Mucosa of stomach (tissue), 1 donor: ENCODE measurements around the gene TOM1L1.

ENCODE experiments used
- H3K27me3 ChIP-seq: one replicate; pipeline ENCODE4 v1.7.0; 2013; ENCODE audit warnings: mild to moderate bottlenecking, low read length; ENCODE audit not compliant: control insufficient read depth, insufficient read depth
- H3K36me3 ChIP-seq: one replicate; pipeline ENCODE4 v1.7.0; 2013; ENCODE audit warnings: low read length; ENCODE audit not compliant: control insufficient read depth, insufficient read depth
- H3K4me1 ChIP-seq: one replicate; pipeline ENCODE4 v1.7.0; 2013; ENCODE audit warnings: mild to moderate bottlenecking, low read length; ENCODE audit not compliant: control insufficient read depth, insufficient read depth
- H3K4me3 ChIP-seq: one replicate; pipeline ENCODE4 v1.7.0; 2013; ENCODE audit warnings: low read length
- H3K9ac ChIP-seq: one replicate; pipeline ENCODE4 v1.7.0; 2013; ENCODE audit warnings: mild to moderate bottlenecking, low read length, moderate library complexity
- H3K9me3 ChIP-seq: one replicate; pipeline ENCODE4 v1.7.0; 2013; ENCODE audit warnings: mild to moderate bottlenecking, low read length, moderate library complexity; ENCODE audit not compliant: control insufficient read depth
- donor health status: Pancreatic carcinoma.

Gene TOM1L1

GRCh38 chr17:54933921-54934320, 33.3 kb downstream of the TOM1L1 start:
- no peaks in the 10 kb centered on the region for H3K36me3 ChIP-seq
- no peak overlapping the region for H3K4me3 ChIP-seq
- H3K9ac ChIP-seq, result no peak overlapping the region
- H3K27me3 ChIP-seq, result no peaks in the 10 kb centered on the region
- no peaks in the 10 kb centered on the region for H3K4me1 ChIP-seq
- H3K9me3 ChIP-seq, result no peaks in the 10 kb centered on the region

GRCh38 chr17:54935471-54935870, 34.8 kb downstream of the TOM1L1 start:
- Histone ChIP-seq H3K27me3 (no peaks in the 10 kb centered on the region), H3K36me3 (no peaks in the 10 kb centered on the region), H3K4me1 (no peaks in the 10 kb centered on the region), H3K9me3 (no peaks in the 10 kb centered on the region), H3K9ac (no peak overlapping the region), H3K4me3 (no peak overlapping the region)

GRCh38 chr17:54937018-54937417, 36.4 kb downstream of the TOM1L1 start:
- Histone ChIP-seq H3K4me1 (no peaks in the 10 kb centered on the region), H3K9me3 (no peaks in the 10 kb centered on the region), H3K4me3 (no peak overlapping the region), H3K36me3 (no peaks in the 10 kb centered on the region), H3K27me3 (no peaks in the 10 kb centered on the region), H3K9ac (no peak overlapping the region)

DNA sequence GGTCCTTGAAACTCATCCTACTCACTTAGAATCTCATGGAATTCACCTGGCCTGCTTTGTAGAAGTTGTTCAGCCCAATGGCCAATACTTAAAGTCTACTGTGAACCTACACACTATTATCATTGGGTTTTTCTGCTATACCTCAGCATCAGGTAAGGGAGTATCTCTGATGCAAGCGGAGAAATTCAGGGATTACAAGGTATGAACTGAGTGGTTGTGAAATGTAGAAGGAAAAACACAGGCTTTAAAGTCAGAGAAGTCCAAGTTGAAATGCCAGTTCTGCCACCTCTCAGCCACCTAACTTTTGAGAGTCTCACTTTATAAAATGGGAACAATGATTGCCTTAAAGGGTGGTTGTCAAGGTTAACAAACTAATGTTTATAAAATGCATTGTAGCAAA, 36.8 kb downstream of the TOM1L1 start:
- Histone ChIP-seq H3K9me3 (no peaks in the 10 kb centered on the region), H3K4me1 (no peaks in the 10 kb centered on the region), H3K36me3 (no peaks in the 10 kb centered on the region), H3K4me3 (no peak overlapping the region), H3K27me3 (no peaks in the 10 kb centered on the region), H3K9ac (no peak overlapping the region)

GRCh38 chr17:54941285-54941684, 40.6 kb downstream of the TOM1L1 start:
- Histone ChIP-seq H3K4me1 (no peaks in the 10 kb centered on the region), H3K9ac (no peak overlapping the region), H3K4me3 (no peak overlapping the region), H3K9me3 (no peaks in the 10 kb centered on the region), H3K27me3 (no peaks in the 10 kb centered on the region), H3K36me3 (no peaks in the 10 kb centered on the region)

GRCh38 chr17:54944796-54945195, 44.1 kb downstream of the TOM1L1 start:
- no peaks in the 10 kb centered on the region for H3K27me3 ChIP-seq
- H3K4me1 ChIP-seq, result peaks cover 20% of the 10 kb centered on the region
- no peak overlapping the region for H3K4me3 ChIP-seq
- H3K9me3 ChIP-seq, result no peaks in the 10 kb centered on the region
- no peaks in the 10 kb centered on the region for H3K36me3 ChIP-seq
- no peak overlapping the region for H3K9ac ChIP-seq

DNA sequence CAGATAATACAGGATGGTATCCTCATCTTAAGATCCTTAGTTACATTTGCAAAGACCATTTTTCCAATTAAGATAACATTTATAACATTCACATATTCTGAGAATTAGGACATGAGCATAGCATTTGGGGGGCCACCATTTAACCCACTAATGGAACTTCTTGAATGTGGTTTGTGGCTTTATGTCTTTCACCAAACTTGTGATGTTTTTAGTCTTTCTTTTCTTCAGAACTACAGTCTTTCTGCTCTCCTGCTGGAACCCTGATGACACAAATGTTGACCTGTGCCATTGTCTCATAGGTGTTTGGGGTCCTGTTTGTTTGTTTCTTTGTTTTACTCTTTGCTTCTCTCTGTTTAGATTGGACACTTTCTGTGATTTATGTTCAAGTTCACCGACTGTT, 44.6 kb downstream of the TOM1L1 start:
- Histone ChIP-seq H3K36me3 (no peaks in the 10 kb centered on the region), H3K9me3 (no peaks in the 10 kb centered on the region), H3K4me3 (no peak overlapping the region), H3K4me1 (peaks cover 24% of the 10 kb centered on the region), H3K9ac (no peak overlapping the region), H3K27me3 (no peaks in the 10 kb centered on the region)

DNA sequence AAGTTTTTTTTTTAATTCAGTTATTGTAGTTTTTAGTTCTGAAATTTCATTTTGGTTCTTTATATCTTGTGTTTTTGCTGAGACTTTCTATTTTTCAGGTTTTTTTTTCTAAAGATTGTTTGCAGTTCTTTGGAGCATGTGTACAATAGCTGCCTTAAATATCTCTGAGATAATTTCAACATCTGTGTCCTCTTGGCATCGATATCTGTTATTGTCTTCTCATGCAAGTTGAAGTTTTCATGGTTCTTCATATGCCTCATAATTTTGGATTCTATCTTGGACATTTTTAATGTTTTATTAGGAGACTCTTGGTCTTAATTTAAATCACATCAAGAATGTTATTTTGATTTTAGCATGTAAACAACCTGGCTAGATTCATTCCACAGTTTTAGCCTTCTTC, 45.0 kb downstream of the TOM1L1 start:
- H3K27me3 ChIP-seq, result no peaks in the 10 kb centered on the region
- no peaks in the 10 kb centered on the region for H3K36me3 ChIP-seq
- H3K4me3 ChIP-seq, result no peak overlapping the region
- peaks cover 25% of the 10 kb centered on the region for H3K4me1 ChIP-seq
- H3K9ac ChIP-seq, result no peak overlapping the region
- no peaks in the 10 kb centered on the region for H3K9me3 ChIP-seq

- H3K9me3 ChIP-seq, result no peaks in the 10 kb centered on the region
- no peak overlapping the region for H3K9ac ChIP-seq
- H3K4me3 ChIP-seq, result no peak overlapping the region
- peaks cover 6% of the 10 kb centered on the region for H3K36me3 ChIP-seq
- H3K4me1 ChIP-seq, result peaks cover 25% of the 10 kb centered on the region
- no peaks in the 10 kb centered on the region for H3K27me3 ChIP-seq
Measured at GRCh38 chr17:54947396-54947795, 46.7 kb downstream of the TOM1L1 start.

- H3K27me3 ChIP-seq, result no peaks in the 10 kb centered on the region
- no peak overlapping the region for H3K4me3 ChIP-seq
- no peak overlapping the region for H3K9ac ChIP-seq
- peaks cover 6% of the 10 kb centered on the region for H3K36me3 ChIP-seq
- H3K4me1 ChIP-seq, result peaks cover 25% of the 10 kb centered on the region
- H3K9me3 ChIP-seq, result no peaks in the 10 kb centered on the region
Measured at GRCh38 chr17:54948380-54948779, 47.7 kb downstream of the TOM1L1 start.

DNA sequence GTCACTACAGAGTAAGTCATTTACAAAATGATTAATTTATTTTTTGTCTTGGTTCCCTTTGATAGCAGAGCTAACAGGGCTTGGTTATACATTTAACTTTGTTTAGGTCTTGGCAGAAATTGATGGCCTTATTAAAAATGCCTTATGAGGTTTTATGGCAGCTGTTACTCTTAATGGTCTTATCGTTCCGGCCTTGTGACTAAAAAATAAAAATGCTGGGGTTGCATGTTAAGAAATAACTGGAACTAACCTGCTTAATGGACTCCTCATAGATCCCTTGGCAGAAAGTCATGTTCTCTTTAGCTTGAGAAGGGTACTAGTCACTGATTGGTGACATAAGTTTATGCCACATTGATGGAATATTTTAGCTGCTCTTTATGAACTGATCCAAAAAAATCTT, 49.5 kb downstream of the TOM1L1 start:
- Histone ChIP-seq H3K36me3 (peaks cover 9% of the 10 kb centered on the region), H3K4me3 (no peak overlapping the region), H3K9me3 (no peaks in the 10 kb centered on the region), H3K4me1 (peaks cover 25% of the 10 kb centered on the region), H3K9ac (no peak overlapping the region), H3K27me3 (no peaks in the 10 kb centered on the region)

DNA sequence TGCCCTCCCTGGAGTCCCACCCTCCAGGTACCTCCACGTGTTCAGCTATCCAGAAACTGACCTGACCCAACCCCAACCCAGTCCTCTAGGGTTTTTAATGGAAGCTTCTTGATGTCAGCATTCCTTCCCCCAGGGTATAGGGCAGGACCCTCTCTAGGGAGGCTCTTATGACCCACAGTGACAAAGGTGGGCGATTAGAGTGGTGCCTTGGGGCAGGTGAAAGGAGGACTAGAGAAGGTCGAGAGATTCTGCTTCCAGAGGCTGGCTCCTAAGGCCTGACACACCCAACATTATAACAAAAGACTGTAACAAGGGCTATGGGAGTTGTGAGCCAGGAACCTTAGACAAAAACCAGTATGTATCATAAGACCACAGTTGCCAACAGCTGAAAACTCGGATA, 50.6 kb downstream of the TOM1L1 start:
- H3K36me3 ChIP-seq, result peaks cover 9% of the 10 kb centered on the region
- H3K4me1 ChIP-seq, result peaks cover 25% of the 10 kb centered on the region
- no peak overlapping the region for H3K4me3 ChIP-seq
- H3K9ac ChIP-seq, result no peak overlapping the region
- H3K27me3 ChIP-seq, result no peaks in the 10 kb centered on the region
- H3K9me3 ChIP-seq, result no peaks in the 10 kb centered on the region

DNA sequence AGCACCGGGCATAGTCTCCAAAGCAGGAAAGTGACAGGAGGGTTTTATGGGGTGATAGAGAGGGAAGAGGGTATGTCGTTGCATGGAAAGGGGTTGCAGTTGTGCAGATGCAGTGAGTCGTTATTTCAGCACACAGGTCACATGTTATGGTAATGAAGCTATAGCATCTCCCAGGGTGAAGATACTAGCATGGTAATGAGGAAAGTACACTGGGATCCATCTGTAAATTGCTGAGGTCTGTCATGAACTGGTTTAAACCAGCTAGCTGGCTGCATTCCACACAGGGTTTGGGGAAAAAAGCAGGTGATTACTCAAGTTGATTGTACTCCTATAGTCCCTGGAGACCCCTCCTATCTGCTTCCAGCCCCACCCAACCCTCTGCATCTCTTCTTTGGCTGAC, 56.1 kb downstream of the TOM1L1 start:
- Histone ChIP-seq H3K4me3 (no peak overlapping the region), H3K36me3 (peaks cover 3% of the 10 kb centered on the region), H3K9me3 (no peaks in the 10 kb centered on the region), H3K27me3 (no peaks in the 10 kb centered on the region), H3K4me1 (no peaks in the 10 kb centered on the region), H3K9ac (no peak overlapping the region)
